Type B pancreatic cell (in vitro differentiated cells): Measurements from ENCODE around the gene FNDC10. TPM values are rescaled to one million over a fixed set of nuclear protein-coding genes. Genes with fewer than 3 reads are reported as not detected.
A peak's percentile ranks its signal among the peaks of the same experiment; 100 is the strongest.

Experiments used
- DNase-seq: peaks from one replicate; pipeline ENCODE4 v3.0.0; 2021; ENCODE audit warnings: mixed read lengths; ENCODE audit not compliant: unreplicated experiment; ENCODE audit errors: extremely low spot score
- H3K27ac Mint-ChIP-seq: 2 replicates; pipeline ENCODE4 v1.8.0; 2021; ENCODE audit warnings: mild to moderate bottlenecking, mixed read lengths
- H3K27me3 Mint-ChIP-seq: 2 replicates; pipeline ENCODE4 v1.8.0; 2021; ENCODE audit warnings: mixed read lengths
- H3K36me3 Mint-ChIP-seq: 2 replicates; pipeline ENCODE4 v1.8.0; 2021; ENCODE audit warnings: mixed read lengths
- H3K4me1 Mint-ChIP-seq: one replicate; pipeline ENCODE4 v1.8.0; 2021; ENCODE audit warnings: mixed read lengths; ENCODE audit not compliant: unreplicated experiment
- H3K4me3 Mint-ChIP-seq: 2 replicates; pipeline ENCODE4 v1.8.0; 2021; ENCODE audit warnings: mild to moderate bottlenecking, mixed read lengths
- H3K9me3 Mint-ChIP-seq: 2 replicates; pipeline ENCODE4 v1.8.0; 2021; ENCODE audit warnings: mixed read lengths
- total RNA-seq: library from RNA; stranded (reverse); gene quantifications from 2 replicates; pipeline ENCODE4 v1.2.1, GENCODE V29; 2021; ENCODE audit warnings: low replicate concordance
- TF ChIP-seq, protein P1 (sequence below): fragments of 200-600 bp; sonication (generic); conservative IDR thresholded peaks from 2 replicates; pipeline ENCODE4 v1.5.0; 2021; ENCODE audit warnings: antibody characterized with exemption, mild to moderate bottlenecking

FNDC10 gene
- total RNA-seq, 1 donor from 2014 or later = 9.3 TPM

DNA sequence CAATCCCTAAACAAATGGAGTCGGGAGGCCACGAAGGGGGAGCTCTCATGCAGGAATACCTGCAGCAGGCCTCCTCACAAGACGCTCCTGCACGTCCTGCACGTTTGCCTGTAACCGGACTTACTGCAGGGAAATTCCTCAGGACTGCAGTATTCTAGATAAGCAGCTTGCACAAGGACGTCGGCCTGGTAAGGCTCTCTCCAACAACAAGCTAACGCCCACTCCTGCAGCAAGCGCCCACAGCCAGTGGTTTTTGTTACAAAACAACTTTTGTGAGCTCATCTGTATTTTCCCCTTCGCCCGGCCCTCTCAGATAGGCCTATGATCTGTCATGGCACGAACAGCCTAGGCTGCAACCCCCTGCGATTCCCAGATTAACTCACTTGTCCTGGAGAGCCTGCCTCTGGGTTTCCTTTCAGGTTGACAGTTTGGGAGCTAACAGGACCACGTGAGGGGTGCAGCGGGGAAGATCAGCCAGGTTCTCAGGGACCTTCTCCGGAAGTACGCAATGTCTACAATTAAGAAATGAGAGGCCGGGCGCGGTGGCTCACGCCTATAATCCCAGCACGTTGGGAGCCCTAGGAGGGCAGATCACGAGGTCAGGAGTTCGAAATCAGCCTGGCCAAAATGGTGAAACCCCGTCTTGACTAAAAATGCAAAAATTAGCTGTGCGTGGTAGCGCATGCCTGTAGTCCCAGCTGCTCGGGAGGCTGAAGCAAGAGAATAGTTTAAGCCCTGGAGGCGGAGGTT is 14.4 kb upstream of the FNDC10 start:
- Mint-ChIP-seq H3K4me3 (peak overlapping the region; percentile 98), H3K36me3 (no peaks in the 10 kb centered on the region), H3K4me1 (peaks cover 23% of the 10 kb centered on the region), H3K27ac (peak overlapping the region; percentile 99), H3K27me3 (no peaks in the 10 kb centered on the region), H3K9me3 (no peaks in the 10 kb centered on the region)
- DNase-seq = no peak
- TF ChIP-seq, protein P1, sequence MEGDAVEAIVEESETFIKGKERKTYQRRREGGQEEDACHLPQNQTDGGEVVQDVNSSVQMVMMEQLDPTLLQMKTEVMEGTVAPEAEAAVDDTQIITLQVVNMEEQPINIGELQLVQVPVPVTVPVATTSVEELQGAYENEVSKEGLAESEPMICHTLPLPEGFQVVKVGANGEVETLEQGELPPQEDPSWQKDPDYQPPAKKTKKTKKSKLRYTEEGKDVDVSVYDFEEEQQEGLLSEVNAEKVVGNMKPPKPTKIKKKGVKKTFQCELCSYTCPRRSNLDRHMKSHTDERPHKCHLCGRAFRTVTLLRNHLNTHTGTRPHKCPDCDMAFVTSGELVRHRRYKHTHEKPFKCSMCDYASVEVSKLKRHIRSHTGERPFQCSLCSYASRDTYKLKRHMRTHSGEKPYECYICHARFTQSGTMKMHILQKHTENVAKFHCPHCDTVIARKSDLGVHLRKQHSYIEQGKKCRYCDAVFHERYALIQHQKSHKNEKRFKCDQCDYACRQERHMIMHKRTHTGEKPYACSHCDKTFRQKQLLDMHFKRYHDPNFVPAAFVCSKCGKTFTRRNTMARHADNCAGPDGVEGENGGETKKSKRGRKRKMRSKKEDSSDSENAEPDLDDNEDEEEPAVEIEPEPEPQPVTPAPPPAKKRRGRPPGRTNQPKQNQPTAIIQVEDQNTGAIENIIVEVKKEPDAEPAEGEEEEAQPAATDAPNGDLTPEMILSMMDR = no peak

DNA sequence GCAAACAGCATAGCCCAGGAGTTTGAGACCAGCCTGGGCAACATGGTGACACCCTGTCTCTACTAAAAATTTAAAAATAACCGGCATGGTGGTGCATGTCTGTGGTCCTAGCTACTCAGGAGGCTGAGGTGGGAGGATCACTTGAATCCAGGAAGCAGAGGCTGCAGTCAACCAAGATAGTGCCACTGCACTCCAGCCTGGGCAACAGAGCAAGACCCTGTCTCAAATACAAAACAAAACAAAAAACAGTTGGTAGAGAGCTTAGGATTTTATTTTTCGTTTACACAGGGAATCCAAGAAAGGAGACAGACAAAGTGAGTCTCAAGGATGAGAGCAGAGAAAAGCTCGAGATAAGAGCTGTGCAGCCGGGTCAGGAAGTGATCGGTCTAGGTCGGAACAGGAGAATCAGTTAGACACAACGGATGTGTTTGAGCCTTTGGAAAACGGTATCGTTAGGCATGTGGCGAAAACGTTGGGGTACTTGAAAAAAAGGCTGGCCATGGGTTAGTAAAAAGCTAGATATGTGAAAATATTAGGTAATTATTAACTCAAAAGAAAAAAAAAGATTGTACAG is 13.7 kb upstream of the FNDC10 start:
- Mint-ChIP-seq H3K4me1 (peaks cover 23% of the 10 kb centered on the region), H3K27ac (peak overlapping the region; percentile 99), H3K9me3 (no peaks in the 10 kb centered on the region), H3K27me3 (no peaks in the 10 kb centered on the region), H3K4me3 (peak overlapping the region; percentile 98), H3K36me3 (no peaks in the 10 kb centered on the region)
- TF ChIP-seq, protein P1 = no peak
- DNase-seq = no peak

DNA sequence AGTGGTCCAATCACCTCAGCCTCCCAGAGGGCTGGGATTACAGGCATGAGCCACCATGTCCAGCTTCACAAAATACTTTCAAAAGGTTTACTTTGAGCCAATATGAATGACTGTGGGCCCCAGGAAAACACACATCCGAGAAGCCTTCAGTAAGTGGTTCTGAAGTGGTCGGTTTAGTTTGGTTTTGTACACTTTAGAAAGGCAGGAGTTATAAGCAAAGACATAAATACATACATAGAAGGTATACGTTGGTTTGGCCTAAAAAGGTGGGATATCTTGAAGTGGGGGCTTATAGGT is 12.1 kb upstream of the FNDC10 start:
- no peaks in the 10 kb centered on the region for H3K36me3 Mint-ChIP-seq
- peak overlapping the region; percentile 16 for H3K27ac Mint-ChIP-seq

DNA sequence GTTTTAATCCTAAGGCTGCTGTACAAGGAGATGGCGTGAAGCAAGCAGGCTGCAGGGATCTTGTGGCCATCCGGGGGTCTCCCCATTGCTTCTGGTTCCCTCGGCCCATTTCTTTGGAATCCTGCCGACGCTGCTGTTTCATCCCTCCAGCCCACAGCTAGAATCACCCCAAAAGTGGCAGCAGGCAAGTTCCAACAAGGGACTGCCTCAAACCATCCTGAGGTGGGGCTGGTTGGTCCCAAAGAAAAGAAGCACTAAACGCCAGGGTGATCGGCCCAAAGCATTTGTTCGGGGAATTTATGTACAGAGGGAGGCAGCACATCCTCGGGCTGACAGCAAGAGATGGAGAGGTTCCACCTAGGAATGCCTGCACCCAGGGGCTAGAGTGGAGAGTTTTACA is 10.9 kb upstream of the FNDC10 start:
- DNase-seq = no peak
- H3K27me3 Mint-ChIP-seq = no peaks in the 10 kb centered on the region
- H3K36me3 Mint-ChIP-seq = no peaks in the 10 kb centered on the region
- H3K4me1 Mint-ChIP-seq = peaks cover 23% of the 10 kb centered on the region
- H3K27ac Mint-ChIP-seq = peak overlapping the region; percentile 46
- TF ChIP-seq, protein P1 = no peak
- H3K4me3 Mint-ChIP-seq = no peak overlapping the region
- H3K9me3 Mint-ChIP-seq = no peaks in the 10 kb centered on the region

More for the DNA sequence above, 12.1 kb upstream of the FNDC10 start:
- peak overlapping the region; percentile 56 for H3K4me3 Mint-ChIP-seq
- H3K9me3 Mint-ChIP-seq = no peaks in the 10 kb centered on the region
- TF ChIP-seq, protein P1 = no peak
- DNase-seq = no peak
- peaks cover 23% of the 10 kb centered on the region for H3K4me1 Mint-ChIP-seq
- H3K27me3 Mint-ChIP-seq = no peaks in the 10 kb centered on the region

DNA sequence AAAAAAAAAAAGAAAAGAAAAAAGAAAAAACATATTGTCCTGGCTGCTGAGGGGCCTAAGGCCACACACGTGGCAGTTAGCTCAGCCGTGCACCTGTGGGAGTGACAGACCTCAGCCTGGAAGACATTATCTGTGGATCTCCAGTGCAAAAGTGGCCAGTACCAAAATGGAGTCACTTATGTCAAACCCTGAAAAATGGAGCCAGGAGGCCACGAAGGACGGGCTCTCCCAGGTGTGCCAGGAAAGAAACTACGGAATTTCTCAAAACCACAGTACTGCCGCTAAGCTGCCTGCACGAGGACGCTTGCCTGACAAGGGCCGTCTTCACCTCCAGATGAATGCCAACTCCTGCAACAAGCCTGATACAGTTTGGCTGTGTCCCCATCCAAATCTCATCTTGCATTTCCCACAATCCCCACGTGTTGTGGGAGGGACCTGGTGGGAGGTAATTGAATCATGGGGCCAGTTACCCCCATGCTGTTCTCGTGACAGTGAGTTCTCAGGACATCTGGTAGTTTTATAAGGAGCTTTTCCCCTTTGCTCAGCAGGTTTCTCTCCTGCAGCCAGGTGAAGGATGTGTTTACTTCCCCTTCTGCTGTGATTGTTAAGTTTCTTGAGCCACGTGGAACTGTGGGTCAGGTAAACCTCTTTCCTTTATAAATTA is 10.0 kb upstream of the FNDC10 start:
- Mint-ChIP-seq H3K27ac (no peak overlapping the region), H3K4me1 (peaks cover 23% of the 10 kb centered on the region), H3K36me3 (no peaks in the 10 kb centered on the region), H3K4me3 (no peak overlapping the region), H3K27me3 (no peaks in the 10 kb centered on the region), H3K9me3 (no peaks in the 10 kb centered on the region)
- DNase-seq = no peak
- TF ChIP-seq, protein P1 = no peak
